DND-41 (cell line): ENCODE results near the gene GPR132.

ENCODE experiments used
- ATAC-seq: fragments of 200-7000 bp; cut with Tn5 transposase; 3 replicates; pipeline ENCODE4 v1.9.1; 2021; ENCODE audit warnings: low read depth; ENCODE audit not compliant: insufficient read depth
- DNase-seq: peaks from one replicate; pipeline ENCODE4 v3.0.0-alpha.2; 2020
- H2AFZ ChIP-seq: 2 replicates; pipeline ENCODE4 v1.6.0; 2012; ENCODE audit warnings: low read depth, low read length
- H3K27ac ChIP-seq: 2 replicates; pipeline ENCODE4 v1.5.1; 2012; ENCODE audit warnings: low read length, inconsistent platforms
- H3K27me3 ChIP-seq: fragments of 200-600 bp; sonication (generic); 2 replicates; pipeline ENCODE4 v1.6.0; 2012; ENCODE audit warnings: low read length, mild to moderate bottlenecking, inconsistent platforms; ENCODE audit not compliant: insufficient read depth, poor library complexity
- H3K36me3 ChIP-seq: 2 replicates; pipeline ENCODE4 v1.5.1; 2012; ENCODE audit warnings: low read length, inconsistent platforms; ENCODE audit not compliant: insufficient read depth
- H3K4me1 ChIP-seq: 2 replicates; pipeline ENCODE4 v1.5.1; 2012; ENCODE audit warnings: mild to moderate bottlenecking, low read length; ENCODE audit not compliant: insufficient read depth
- H3K4me2 ChIP-seq: 2 replicates; pipeline ENCODE4 v1.6.0; 2012; ENCODE audit warnings: mild to moderate bottlenecking, moderate library complexity, low read length, inconsistent platforms; ENCODE audit not compliant: insufficient read depth
- H3K4me3 ChIP-seq, 2 experiments: fragments of 200-600 bp in 1 of 2; shearing (Covaris generic) in 1 of 2; 2 replicates each; pipeline ENCODE4 v1.5.1; 2012 to 2016; ENCODE audit warnings: inconsistent platforms in 2 of 2, low read length in 2 of 2, mild to moderate bottlenecking in 2 of 2, low read depth in 1 of 2, moderate library complexity in 1 of 2
- H3K79me2 ChIP-seq: 2 replicates; pipeline ENCODE4 v1.6.0; 2012; ENCODE audit warnings: low read length, inconsistent platforms; ENCODE audit not compliant: insufficient read depth
- H3K9ac ChIP-seq: 2 replicates; pipeline ENCODE4 v1.6.0; 2012; ENCODE audit warnings: low read depth, mild to moderate bottlenecking, inconsistent platforms, low read length, moderate library complexity
- H3K9me3 ChIP-seq: 2 replicates; pipeline ENCODE4 v1.5.1; 2012; ENCODE audit warnings: low read length, moderate library complexity, mild to moderate bottlenecking, inconsistent platforms; ENCODE audit not compliant: insufficient read depth, severe bottlenecking
- H4K20me1 ChIP-seq: 2 replicates; pipeline ENCODE4 v1.6.0; 2012; ENCODE audit warnings: low read length; ENCODE audit not compliant: insufficient read depth
- EZH2 ChIP-seq: IDR thresholded peaks from 3 replicates; pipeline ENCODE4 v1.6.1; 2012; ENCODE audit warnings: borderline replicate concordance, low read depth, mild to moderate bottlenecking, moderate library complexity, low read length, inconsistent platforms; ENCODE audit not compliant: severe bottlenecking
- TF ChIP-seq, protein P1 (sequence below): IDR thresholded peaks from 2 replicates; pipeline ENCODE4 v1.5.1; 2012; ENCODE audit warnings: borderline replicate concordance, low read length, moderate library complexity, mild to moderate bottlenecking; ENCODE audit not compliant: poor library complexity, severe bottlenecking; ENCODE audit errors: extremely low read depth

GPR132 gene

GRCh38 chr14:105056303-105056831, 8.9 kb downstream of the GPR132 start:
- Histone ChIP-seq H3K36me3 (no peaks in the 10 kb centered on the region), H3K27ac (no peak overlapping the region), H2AFZ (no peak overlapping the region), H3K4me2 (no peak overlapping the region), H3K9ac (no peak overlapping the region), H3K4me3 (no peak overlapping the region), H3K79me2 (no peaks in the 10 kb centered on the region), H3K9me3 (no peaks in the 10 kb centered on the region), H4K20me1 (no peaks in the 10 kb centered on the region), H3K4me1 (no peaks in the 10 kb centered on the region), H3K27me3 (no peaks in the 10 kb centered on the region)
- TF ChIP-seq, protein P1, sequence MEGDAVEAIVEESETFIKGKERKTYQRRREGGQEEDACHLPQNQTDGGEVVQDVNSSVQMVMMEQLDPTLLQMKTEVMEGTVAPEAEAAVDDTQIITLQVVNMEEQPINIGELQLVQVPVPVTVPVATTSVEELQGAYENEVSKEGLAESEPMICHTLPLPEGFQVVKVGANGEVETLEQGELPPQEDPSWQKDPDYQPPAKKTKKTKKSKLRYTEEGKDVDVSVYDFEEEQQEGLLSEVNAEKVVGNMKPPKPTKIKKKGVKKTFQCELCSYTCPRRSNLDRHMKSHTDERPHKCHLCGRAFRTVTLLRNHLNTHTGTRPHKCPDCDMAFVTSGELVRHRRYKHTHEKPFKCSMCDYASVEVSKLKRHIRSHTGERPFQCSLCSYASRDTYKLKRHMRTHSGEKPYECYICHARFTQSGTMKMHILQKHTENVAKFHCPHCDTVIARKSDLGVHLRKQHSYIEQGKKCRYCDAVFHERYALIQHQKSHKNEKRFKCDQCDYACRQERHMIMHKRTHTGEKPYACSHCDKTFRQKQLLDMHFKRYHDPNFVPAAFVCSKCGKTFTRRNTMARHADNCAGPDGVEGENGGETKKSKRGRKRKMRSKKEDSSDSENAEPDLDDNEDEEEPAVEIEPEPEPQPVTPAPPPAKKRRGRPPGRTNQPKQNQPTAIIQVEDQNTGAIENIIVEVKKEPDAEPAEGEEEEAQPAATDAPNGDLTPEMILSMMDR = no peak
- TF ChIP-seq EZH2 = no peak
- ATAC-seq (no peak), DNase-seq (no peak)

- Histone ChIP-seq H3K4me2 (no peak overlapping the region), H3K79me2 (no peaks in the 10 kb centered on the region), H3K27ac (no peak overlapping the region), H3K36me3 (no peaks in the 10 kb centered on the region), H3K9ac (no peak overlapping the region), H3K4me3 (no peak overlapping the region), H2AFZ (no peak overlapping the region), H3K27me3 (no peaks in the 10 kb centered on the region), H3K9me3 (no peaks in the 10 kb centered on the region), H3K4me1 (no peaks in the 10 kb centered on the region), H4K20me1 (no peaks in the 10 kb centered on the region)
- DNase-seq (no peak), ATAC-seq (no peak)
- TF ChIP-seq EZH2 = no peak
- TF ChIP-seq, protein P1 = no peak
These were observed 9.4 kb downstream of the GPR132 start for GRCh38 chr14:105055736-105056302.

DNA sequence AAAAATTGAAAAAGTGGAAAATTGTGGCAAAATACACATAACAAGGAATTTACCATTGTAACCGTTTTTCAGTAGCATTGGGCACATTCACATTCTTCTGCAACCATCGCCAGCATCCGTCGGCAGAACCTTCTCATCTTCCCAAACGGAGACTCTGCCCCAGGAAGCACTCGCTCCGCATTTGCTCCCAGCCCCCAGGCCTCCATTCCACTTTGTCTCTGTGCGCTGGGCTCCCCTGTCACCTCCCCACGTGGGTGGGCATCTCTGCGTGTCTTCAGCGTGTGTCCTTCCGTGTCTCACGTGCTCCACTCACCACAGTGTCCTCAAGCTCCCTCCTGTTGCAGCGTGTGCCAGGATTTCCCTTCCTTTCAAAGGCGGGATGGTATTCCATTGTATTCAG, 9.9 kb downstream of the GPR132 start:
- Histone ChIP-seq H2AFZ (no peak overlapping the region), H3K79me2 (no peaks in the 10 kb centered on the region), H3K4me3 (no peak overlapping the region), H4K20me1 (no peaks in the 10 kb centered on the region), H3K36me3 (no peaks in the 10 kb centered on the region), H3K27me3 (no peaks in the 10 kb centered on the region), H3K27ac (no peak overlapping the region), H3K4me1 (no peaks in the 10 kb centered on the region), H3K9ac (no peak overlapping the region), H3K9me3 (no peaks in the 10 kb centered on the region), H3K4me2 (no peak overlapping the region)
- TF ChIP-seq EZH2 = no peak
- TF ChIP-seq, protein P1 = no peak
- DNase-seq (no peak), ATAC-seq (no peak)
